ENCODE measurements around the gene USP5. TPM values are rescaled to one million over a fixed set of nuclear protein-coding genes. Genes with fewer than 3 reads are reported as not detected.

USP5 gene
- total RNA-seq, 1 experiment from 2014 or later = 175 TPM

- BruUV-seq (replicated peaks) = no TSS peak
- intact Hi-C loops (cut with micrococcal nuclease) = no loop called here
- Histone ChIP-seq H3K9me2 (ENCODE audit: insufficient read depth) (no peaks in the 10 kb centered on the region), H3K36me3 (ENCODE audit: control insufficient read depth in 1 of 2, insufficient read depth in 2 of 2, low read length in 2 of 2) (peaks cover 56 to 64% of the 10 kb centered on the region in 2 experiments), H3K9ac (ENCODE audit: low read length) (no peak overlapping the region), H3K27ac (ENCODE audit: low read depth, low read length) (no peak overlapping the region), H3K4me1 (ENCODE audit: control insufficient read depth in 1 of 2, insufficient read depth in 2 of 2, low read length in 2 of 2) (peaks cover 8 to 10% of the 10 kb centered on the region in 2 experiments), H3K9me3 (ENCODE audit: control insufficient read depth in 1 of 2, insufficient read depth in 1 of 2, low read depth in 1 of 2, low read length in 2 of 2) (no peaks in the 10 kb centered on the region), H4K20me1 (ENCODE audit: insufficient read depth) (no peaks in the 10 kb centered on the region), H3K79me2 (ENCODE audit: insufficient read depth, low read length) (no peaks in the 10 kb centered on the region; the same call in 1 of the 2 replicates), H3K27me3 (ENCODE audit: insufficient read depth, low read length) (no peaks in the 10 kb centered on the region), H2AFZ (ENCODE audit: low read depth, low read length, poor library complexity, severe bottlenecking) (no peak overlapping the region), H3K4me3 (replicated peaks in 1 of 2; ENCODE audit: low read depth in 1 of 2, low read length in 2 of 2) (no peak overlapping the region), H3K4me2 (ENCODE audit: low read length) (no peak overlapping the region)
- ChIA-PET CTCF (interaction anchor here (0.7 to 1.0 kb wide), 2 partner anchors 8 to 11 kb away, joined by 3 read pairs; no protein-coding TSS in a partner anchor), POLR2A (interaction anchor here (0.9 kb wide), 1 partner anchor 9 kb away, joined by 4 read pairs; the partner anchor contains the start of gene USP5), RAD21 (ENCODE audit: low non-redundant PET in 1 of 2, low total read pairs in 2 of 2, uncharacterized antibody in 2 of 2, unreplicated experiment in 2 of 2) (no interaction called here)
- no peak for ATAC-seq
- no peak for DNase-seq (ENCODE audit: low read depth, low spot score)
- TF ChIP-seq, protein P1, sequence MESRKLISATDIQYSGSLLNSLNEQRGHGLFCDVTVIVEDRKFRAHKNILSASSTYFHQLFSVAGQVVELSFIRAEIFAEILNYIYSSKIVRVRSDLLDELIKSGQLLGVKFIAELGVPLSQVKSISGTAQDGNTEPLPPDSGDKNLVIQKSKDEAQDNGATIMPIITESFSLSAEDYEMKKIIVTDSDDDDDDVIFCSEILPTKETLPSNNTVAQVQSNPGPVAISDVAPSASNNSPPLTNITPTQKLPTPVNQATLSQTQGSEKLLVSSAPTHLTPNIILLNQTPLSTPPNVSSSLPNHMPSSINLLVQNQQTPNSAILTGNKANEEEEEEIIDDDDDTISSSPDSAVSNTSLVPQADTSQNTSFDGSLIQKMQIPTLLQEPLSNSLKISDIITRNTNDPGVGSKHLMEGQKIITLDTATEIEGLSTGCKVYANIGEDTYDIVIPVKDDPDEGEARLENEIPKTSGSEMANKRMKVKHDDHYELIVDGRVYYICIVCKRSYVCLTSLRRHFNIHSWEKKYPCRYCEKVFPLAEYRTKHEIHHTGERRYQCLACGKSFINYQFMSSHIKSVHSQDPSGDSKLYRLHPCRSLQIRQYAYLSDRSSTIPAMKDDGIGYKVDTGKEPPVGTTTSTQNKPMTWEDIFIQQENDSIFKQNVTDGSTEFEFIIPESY (IDR thresholded peaks at IDR 0.05; ENCODE audit: extremely low read depth, insufficient replicate concordance, low read length) = no peak
- TF ChIP-seq ZFX (IDR thresholded peaks at IDR 0.05) (no peak), REST (IDR thresholded peaks at IDR 0.05; ENCODE audit: low read depth) (no peak), EZH2 (IDR thresholded peaks at IDR 0.05) (no peak), FOSL1 (IDR thresholded peaks at IDR 0.05; ENCODE audit: low read depth) (no peak), TCF7L2 (IDR thresholded peaks at IDR 0.05; ENCODE audit: borderline replicate concordance, extremely low read depth, insufficient read depth, insufficient read length) (no peak), JUND (IDR thresholded peaks at IDR 0.05) (no peak), ELF1 (IDR thresholded peaks at IDR 0.05; ENCODE audit: borderline replicate concordance, low read depth) (no peak), MAX (IDR thresholded peaks at IDR 0.05) (no peak), POLR2A (IDR thresholded peaks at IDR 0.05; ENCODE audit: borderline replicate concordance, extremely low read depth, insufficient read depth, insufficient read length) (no peak), RAD21 (IDR thresholded peaks at IDR 0.05; ENCODE audit: low read depth) (no peak), EGR1 (IDR thresholded peaks at IDR 0.05; ENCODE audit: low read depth) (no peak), CBX3 (IDR thresholded peaks at IDR 0.05; ENCODE audit: low read depth) (no peak), SP1 (IDR thresholded peaks at IDR 0.05; ENCODE audit: low read depth) (no peak), EZH2phosphoT487 (IDR thresholded peaks at IDR 0.05; ENCODE audit: borderline replicate concordance) (no peak)
- TF ChIP-seq, protein P2, sequence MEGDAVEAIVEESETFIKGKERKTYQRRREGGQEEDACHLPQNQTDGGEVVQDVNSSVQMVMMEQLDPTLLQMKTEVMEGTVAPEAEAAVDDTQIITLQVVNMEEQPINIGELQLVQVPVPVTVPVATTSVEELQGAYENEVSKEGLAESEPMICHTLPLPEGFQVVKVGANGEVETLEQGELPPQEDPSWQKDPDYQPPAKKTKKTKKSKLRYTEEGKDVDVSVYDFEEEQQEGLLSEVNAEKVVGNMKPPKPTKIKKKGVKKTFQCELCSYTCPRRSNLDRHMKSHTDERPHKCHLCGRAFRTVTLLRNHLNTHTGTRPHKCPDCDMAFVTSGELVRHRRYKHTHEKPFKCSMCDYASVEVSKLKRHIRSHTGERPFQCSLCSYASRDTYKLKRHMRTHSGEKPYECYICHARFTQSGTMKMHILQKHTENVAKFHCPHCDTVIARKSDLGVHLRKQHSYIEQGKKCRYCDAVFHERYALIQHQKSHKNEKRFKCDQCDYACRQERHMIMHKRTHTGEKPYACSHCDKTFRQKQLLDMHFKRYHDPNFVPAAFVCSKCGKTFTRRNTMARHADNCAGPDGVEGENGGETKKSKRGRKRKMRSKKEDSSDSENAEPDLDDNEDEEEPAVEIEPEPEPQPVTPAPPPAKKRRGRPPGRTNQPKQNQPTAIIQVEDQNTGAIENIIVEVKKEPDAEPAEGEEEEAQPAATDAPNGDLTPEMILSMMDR (IDR thresholded peaks at IDR 0.05 in 2 of 3, conservative IDR thresholded peaks at IDR 0.05 in 1 of 3; ENCODE audit: borderline replicate concordance in 1 of 3, insufficient read depth in 1 of 3, low read depth in 2 of 3, low read length in 2 of 3) = no peak
- TF ChIP-seq, protein P3, sequence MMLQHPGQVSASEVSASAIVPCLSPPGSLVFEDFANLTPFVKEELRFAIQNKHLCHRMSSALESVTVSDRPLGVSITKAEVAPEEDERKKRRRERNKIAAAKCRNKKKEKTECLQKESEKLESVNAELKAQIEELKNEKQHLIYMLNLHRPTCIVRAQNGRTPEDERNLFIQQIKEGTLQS (IDR thresholded peaks at IDR 0.05) = no peak
These were observed 9.4 kb downstream of the USP5 start for GRCh38 chr12:6861391-6861790.
